Stimulated activated CD8-positive, alpha-beta memory T cell treated with anti-CD3 and anti-CD28 coated beads, Interleukin-7, amount 100 ng/mL, for 1 hour (primary cell): ENCODE measurements around the gene LDHAL6A.

Experiments
- DNase-seq, 2 donors: peaks; one replicate each; pipeline ENCODE4 v3.0.0-alpha.2; 2020; ENCODE audit warnings: low read depth in 2 of 2

The LDHAL6A gene

DNA sequence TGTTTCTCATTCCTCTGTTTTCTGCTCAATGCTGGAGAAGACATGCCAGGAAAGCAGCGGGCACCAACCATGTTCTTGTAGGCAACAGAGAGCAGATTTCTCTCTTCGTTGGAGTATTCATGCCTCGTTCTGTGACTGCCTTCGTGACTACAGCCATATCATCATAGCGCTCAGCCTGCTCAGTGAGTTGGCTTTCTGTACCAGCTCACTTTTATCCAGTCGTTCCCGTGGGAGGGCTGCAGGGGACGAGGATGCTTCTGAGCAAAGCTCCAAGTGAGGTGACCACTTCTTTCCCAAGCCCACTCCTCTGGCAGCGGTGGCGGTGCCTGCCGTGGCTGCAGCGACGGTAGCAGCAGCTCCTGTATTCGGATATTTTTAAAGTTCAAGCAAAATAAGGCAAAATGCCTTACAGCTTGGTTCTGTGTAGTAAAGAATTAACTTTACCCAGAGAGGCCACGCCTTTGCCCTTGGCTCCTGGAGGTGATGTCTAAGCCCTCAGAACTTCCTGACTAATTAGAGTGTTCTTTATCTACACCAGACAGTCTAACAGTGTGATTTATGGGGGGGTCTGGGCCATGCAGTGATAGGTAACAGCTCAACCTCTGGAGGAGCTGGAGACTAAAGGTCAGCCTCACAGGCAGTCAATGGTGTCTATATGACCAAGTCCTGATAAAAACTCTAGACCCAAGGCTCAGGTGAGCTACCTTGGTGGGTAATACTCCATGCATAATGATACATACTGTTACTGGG, 35.3 kb downstream of the LDHAL6A start:
- DNase-seq, result no peak

DNA sequence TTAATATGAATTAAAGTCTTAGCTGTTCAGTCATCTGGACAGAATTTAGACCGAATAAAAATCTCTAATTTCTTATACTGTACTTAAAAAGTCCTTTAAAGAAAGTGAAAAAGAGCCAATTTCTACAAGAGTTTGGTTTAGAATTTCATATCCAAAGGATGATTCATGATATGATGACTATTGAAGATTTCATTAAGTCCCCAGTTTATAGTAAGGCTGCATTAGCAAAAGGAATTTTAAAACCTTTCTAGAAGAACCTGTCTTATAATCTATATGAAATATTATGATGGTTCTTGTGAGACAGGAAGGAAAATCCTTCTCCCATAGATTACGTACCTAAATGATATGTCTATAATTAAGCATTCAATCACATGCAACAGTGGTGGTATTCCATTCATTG, 36.3 kb downstream of the LDHAL6A start:
- DNase-seq, result no peak

DNA sequence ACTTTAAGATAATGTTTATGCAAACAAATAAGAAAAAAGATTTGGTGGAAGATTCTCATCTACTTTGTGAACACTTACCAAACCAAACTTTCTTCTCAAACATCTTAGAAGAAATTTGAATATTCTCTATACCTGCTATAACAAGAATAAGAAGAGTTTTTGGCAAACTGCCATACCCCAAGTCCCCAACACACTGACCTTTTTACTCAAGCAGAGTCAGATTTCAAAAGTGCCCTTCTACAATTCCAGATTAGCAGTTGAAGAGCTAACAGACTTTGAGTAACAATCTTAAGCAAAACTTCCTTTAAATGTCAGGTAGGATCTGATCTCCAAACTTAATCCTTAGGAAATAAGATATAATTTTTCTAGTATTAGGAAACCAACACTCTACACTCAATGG, 37.2 kb downstream of the LDHAL6A start:
- no peak for DNase-seq

DNA sequence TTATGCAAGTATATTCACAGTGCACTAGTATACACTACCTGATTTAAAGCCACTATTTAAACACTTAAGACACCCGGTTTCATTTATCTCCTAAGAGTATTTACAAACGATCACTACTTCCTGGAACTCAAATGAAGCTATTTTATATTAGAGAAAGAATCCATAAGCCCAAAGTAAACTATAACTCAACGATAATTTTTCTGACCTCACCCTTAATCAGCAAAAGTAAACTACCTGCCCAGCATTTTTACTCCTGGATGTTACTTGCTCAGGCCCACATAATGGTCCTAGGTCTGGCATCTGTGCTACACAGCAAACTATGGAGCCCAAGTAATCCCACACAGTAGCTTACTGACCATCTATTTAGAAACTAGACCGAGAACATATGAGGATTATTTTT, 37.7 kb downstream of the LDHAL6A start:
- no peak for DNase-seq

DNA sequence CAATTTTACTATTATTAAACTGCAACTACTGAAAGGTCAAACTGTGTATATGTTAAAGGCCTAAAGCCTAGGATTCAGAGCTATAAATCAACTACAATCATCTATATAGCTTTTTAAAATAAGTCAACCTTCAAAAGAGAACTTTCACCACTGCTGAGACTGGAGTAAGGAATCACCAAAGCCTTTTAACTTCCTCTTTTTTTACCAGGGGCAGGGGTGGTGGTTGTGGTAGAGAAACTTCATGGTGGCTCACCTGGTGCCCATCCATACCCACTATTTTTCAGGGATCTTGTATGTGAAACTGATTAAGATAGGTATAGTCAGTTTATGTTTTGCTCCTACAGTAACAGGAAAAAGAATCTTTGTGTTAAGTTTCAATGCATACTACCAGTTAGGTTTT, 39.6 kb downstream of the LDHAL6A start:
- no peak for DNase-seq

DNA sequence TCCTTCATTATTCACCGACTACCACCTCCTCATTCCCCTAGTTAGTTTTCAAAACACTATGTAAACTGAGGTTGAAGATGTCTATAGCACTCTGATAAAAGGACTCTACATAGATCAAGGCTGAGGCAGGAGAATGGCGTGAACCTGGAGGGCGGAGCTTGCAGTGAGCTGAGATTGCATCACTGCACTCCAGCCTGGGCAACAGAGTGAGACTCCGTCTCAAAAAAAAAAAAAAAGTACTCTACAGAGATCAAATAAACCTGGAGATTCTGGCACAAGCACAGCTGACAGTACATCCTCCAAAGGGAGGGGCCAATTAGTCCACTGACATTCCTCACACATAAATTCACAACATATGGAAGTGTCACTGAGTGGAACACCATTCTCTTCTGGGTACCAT, 40.0 kb downstream of the LDHAL6A start:
- no peak for DNase-seq

DNA sequence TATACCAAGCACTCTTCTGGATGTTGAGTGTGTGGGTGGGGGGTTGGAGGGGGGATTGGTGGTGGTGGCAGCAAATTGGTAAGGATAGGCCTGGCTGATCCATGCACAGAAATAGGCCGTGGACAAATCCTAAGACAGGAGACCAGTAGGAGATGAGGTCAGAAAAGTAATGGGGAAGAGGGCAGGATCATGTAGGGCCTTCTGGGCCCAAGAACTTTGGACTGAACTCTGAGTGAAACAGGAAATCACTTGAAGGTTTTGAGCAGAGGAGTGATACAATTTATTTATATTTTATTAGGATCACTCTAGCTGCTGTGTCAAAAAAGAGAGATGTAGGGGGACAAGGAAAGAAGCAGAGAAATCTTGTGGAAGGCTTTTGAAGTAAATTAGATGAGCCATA, 42.4 kb downstream of the LDHAL6A start:
- no peak for DNase-seq

DNA sequence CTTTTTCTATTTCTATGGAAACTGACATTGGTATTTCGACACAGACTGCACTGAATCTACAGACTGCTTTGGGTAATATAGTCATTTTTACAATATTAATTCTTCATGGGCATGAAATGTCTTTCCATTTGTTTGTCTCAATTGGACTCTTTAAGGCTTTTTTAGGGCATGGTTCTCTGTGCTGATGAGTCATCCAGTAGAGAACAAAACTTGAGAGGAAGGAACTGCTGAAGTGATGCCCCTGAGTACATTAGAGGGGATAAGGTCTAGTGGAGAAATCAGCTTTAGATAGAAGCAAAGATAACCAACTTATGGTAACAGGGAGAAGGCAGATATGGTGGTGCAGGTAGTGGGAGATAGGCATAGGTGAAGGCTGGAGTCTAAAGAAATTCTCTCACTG, 46.0 kb downstream of the LDHAL6A start:
- DNase-seq, result no peak

DNA sequence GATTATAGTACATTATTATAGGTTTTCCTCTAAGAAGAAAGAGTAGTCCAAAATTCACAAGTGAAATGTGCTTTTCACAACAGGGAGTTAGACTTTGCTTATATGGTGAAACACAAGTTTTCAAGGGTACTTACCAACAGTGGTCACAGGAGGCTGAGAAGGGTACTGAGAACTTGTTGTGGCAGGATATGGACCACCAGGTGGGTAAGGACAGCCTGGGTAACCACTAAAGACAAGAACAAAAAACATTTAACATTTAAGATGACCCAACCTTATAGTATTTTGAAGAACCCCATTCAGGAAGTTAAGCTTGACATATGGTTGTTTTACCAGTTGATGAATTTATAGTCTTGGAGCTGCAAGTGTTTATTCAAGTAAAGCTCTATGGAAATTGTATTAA, 46.7 kb downstream of the LDHAL6A start:
- DNase-seq, result no peak

DNA sequence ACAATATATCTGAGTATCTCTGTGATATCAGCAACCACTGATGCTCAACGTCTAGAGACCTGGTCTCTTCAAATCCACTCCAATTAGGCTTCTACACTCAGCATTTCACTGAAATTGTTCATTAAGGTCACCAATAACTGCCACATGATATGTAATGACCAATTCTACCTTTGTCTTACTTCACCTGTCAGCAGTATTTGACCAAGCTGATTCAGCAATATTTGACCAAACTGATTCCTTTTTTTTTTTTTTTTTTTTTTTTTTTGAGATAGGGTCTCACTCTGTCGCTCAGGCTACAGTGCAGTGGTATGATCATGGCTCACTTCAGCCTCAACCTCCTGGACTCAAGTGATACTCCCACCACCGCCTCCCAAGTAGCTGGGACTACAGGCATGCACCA, 65.5 kb downstream of the LDHAL6A start:
- no peak for DNase-seq

DNA sequence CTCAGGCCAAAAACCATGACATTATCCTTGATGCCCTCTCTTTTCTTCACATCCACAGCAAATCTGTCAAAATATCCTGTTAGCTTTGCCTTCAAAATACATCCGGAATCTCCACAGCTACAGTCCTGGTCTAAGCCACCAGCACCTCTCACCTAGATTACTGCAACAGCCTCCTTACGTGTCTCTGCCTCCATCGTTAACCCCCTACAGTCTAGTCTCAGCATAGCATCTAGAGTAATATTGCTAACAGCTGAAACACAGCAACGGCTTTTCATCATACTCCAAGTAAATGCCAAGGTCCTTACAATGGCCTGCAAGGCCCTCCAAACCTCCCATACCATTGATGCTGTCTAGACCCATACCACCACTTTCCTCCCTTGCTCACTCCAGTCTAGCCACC, 66.7 kb downstream of the LDHAL6A start:
- DNase-seq, result no peak

DNA sequence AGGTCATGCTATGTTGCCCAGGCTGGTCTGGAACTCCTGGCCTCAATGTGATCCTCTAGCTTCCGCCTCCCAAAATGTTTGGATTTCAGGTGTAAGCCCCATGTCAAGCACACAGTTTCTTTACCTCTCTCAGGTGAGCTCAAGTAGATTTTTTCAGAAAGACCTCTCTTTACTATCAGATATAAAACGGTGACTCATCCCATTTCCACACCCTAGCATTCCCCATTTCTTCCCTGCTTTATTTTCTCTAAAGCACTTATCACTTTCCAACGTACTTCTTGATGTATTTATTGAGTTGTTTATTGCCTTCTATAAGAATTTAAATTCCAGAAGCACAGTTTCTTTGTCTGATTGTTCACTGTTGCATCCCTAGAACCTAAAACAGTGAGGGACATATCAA, 67.4 kb downstream of the LDHAL6A start:
- no peak for DNase-seq

DNA sequence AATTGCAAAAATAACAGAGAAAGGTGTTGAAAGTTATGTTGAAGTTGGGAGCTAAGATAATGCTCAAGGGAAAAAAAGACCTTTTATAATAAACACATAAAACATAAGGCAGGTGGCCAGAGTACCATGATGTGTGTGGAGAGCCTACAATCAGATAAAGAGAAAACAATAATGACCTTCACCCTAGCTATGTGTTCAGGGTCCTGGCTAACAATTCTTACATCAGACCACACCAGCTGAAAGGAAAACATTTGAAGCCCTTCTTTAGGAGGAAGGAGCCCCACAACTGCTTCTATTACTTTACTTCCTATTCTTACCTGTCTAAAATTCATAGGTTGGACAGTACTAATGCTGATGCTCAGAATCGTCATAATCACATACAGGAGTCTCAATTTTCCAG, 68.6 kb downstream of the LDHAL6A start:
- no peak for DNase-seq

DNA sequence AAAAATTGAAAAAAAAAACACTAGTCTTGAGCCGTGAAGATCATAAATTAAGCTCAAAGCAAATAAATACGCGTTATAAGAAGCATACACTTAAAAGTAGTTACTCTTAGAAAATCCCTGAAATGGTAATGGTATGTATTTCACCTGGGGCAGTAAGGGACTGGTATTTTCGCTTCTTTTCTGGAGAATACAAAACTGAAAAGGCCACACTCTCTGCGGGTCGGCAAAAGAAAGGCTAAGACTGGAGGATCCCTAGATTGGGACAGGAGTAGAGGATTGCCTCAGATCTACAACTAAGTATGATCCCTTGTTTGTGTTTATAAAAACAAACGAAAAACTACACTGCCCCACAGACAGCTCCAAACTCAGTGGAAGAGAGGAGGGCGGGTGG, 70.5 kb downstream of the LDHAL6A start:
- DNase-seq, result no peak

DNA sequence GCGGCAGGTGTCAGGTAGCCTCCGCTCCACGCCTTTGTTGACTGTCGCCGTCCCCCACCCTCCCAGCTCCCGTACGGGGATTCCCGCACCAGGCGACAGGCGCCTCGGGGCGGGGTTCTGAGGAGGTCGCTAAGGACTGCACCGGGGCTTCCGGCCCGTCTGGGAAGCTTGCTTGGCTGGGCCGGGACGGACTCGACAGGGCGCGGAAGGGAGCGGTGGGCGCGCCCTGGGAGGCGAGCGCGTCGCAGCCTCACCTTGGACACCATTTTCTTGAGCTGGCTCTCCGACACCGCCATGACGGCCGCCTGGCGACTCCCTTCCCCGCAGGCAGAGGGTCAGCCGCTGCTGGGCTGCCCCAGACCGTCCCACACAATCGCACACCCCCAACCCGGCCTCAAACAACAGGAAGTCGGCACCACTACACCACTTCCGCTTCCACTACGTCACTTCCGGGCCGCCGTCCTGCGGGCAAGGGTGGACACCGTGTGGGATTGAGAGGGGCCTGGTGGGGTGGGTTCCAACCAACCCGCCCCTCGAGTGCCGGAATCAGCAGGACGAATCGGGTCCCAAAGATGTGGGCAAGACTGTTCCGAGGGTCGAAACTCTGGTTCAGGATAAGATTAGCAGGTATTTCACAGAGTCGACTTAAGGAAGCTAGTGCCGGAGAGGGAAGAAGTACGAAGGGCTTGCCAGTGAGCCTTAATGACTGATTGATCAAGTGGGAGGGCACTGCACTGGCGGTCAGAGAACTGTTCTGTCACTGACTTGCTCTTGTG, 71.1 kb downstream of the LDHAL6A start, which contains the start of gene TSG101:
TSS of gene TSG101 (minus strand) at position 422 of the 776 bp plus-strand sequence. CDS start at position 296, 126 bp downstream.
- peak; percentile 88 to 91 for DNase-seq

DNA sequence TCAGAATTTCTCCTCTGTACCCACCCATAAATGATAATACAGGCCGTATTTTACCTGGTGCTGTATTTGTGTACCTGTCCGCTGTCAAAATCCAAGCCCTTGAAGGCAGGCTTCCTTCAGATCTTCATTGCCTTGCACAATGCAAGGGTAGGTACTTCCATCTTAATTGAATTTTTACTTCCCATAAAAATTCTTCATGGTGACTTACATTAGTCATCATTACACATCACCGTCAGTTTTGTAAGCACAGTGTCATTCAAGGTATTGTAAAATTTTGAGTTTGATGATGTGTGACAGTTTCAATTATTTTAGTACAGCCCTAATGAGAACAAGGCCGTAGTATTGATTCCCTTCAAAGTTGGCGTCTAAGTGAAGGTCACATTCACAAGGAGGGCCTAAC, 71.9 kb downstream of the LDHAL6A start:
- DNase-seq, result no peak
